Breast epithelium (tissue), 3 donors: Measurements from ENCODE around the gene SIGLEC10.

ENCODE experiments used
- POLR2AphosphoS5 ChIP-seq, 3 donors: sonication (generic); formaldehyde crosslinking; IDR thresholded peaks; one replicate each; pipeline ENCODE4 v1.6.1; 2017; ENCODE audit warnings: antibody characterized with exemption in 3 of 3
- TF ChIP-seq, protein P1 (sequence below), 3 donors: fragments of 450-650 bp; IDR thresholded peaks; one replicate each; pipeline ENCODE4 v1.5.1; 2016 to 2017; ENCODE audit warnings: antibody characterized with exemption in 3 of 3, mild to moderate bottlenecking in 3 of 3, moderate library complexity in 3 of 3

DNA sequence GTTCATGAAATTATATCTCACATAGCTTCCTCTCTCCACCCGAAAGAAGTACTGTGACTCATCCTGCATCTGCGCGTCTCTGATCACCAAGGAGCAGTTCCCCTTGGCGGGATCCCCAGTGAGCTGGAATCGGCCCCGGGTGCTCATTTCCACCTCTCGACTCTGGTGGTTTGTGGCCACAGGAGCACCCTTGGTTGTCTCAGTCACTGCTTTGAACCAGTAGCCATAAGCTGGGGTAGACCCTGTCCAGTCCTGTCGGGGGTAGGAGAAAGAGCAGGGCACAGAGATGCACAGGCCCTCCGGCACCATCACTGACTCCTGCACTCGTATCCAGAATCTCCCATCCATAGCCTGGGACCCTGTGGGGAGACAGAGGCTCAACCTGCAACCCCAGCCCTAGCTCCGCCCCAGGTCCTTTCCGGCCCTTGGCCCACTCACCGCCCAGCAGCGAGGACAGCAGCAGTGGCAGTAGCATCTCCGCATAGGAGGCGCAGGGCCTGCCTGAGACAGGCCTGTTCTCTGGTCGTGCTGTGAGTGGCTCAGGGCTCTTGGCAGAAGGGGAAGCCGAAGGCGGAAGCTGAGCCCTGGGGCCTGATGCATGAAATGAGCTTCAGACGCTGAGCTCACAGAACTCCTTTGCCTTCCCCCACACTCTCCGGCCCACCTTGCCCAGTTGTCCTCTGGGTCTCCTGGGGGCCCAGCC is at the start of gene SIGLEC10:
- TF ChIP-seq, protein P1, sequence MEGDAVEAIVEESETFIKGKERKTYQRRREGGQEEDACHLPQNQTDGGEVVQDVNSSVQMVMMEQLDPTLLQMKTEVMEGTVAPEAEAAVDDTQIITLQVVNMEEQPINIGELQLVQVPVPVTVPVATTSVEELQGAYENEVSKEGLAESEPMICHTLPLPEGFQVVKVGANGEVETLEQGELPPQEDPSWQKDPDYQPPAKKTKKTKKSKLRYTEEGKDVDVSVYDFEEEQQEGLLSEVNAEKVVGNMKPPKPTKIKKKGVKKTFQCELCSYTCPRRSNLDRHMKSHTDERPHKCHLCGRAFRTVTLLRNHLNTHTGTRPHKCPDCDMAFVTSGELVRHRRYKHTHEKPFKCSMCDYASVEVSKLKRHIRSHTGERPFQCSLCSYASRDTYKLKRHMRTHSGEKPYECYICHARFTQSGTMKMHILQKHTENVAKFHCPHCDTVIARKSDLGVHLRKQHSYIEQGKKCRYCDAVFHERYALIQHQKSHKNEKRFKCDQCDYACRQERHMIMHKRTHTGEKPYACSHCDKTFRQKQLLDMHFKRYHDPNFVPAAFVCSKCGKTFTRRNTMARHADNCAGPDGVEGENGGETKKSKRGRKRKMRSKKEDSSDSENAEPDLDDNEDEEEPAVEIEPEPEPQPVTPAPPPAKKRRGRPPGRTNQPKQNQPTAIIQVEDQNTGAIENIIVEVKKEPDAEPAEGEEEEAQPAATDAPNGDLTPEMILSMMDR (IDR thresholded peaks at IDR 0.05) = no peak
- no peak for TF ChIP-seq POLR2AphosphoS5 (IDR thresholded peaks at IDR 0.05)
